Prostate gland (tissue), 2 donors: ENCODE measurements around the gene RHBDD3. TPM values are rescaled to one million over a fixed set of nuclear protein-coding genes. Genes with fewer than 3 reads are reported as not detected.

Source experiments
- DNase-seq: peaks from one replicate; pipeline ENCODE4 v3.0.0-alpha.2; 2019; ENCODE audit warnings: low spot score
- H3K27ac ChIP-seq, 2 donors: fragments of 200-600 bp; sonication (generic); 2 replicates each; pipeline ENCODE4 v1.5.1; 2017 to 2019
- H3K27me3 ChIP-seq: fragments of 200-600 bp; sonication (generic); replicated peaks from 2 replicates; pipeline ENCODE4 v1.5.1; 2019; ENCODE audit not compliant: insufficient read depth
- H3K36me3 ChIP-seq, 2 donors: fragments of 200-600 bp; sonication (generic); 1 replicate in 1 of 2; 2 replicates in 1 of 2; pipeline versions ENCODE4 v1.5.1 to v1.8.1; 2017 to 2019
- H3K4me1 ChIP-seq: fragments of 200-600 bp; sonication (generic); replicated peaks from 2 replicates; pipeline ENCODE4 v1.5.1; 2019
- H3K4me3 ChIP-seq, 2 donors: fragments of 200-600 bp; sonication (generic); 2 replicates each; pipeline ENCODE4 v1.5.1; 2017 to 2019
- H3K9me3 ChIP-seq: fragments of 200-600 bp; sonication (generic); 2 replicates; pipeline ENCODE4 v1.5.1; 2017
- CTCF ChIP-seq, 4 experiments: fragments of 200-600 bp in 2 of 4; fragments of 450-650 bp in 2 of 4; sonication (generic) in 2 of 4; IDR thresholded peaks; 1 replicate in 3 of 4; 2 replicates in 1 of 4; pipeline ENCODE4 v1.5.1; 2016 to 2019; ENCODE audit warnings: antibody characterized with exemption in 4 of 4, mild to moderate bottlenecking in 2 of 4, moderate library complexity in 2 of 4
- POLR2A ChIP-seq: fragments of 450-650 bp; IDR thresholded peaks from one replicate; pipeline ENCODE4 v1.6.1; 2016; ENCODE audit warnings: antibody characterized with exemption, mild to moderate bottlenecking
- POLR2AphosphoS5 ChIP-seq: sonication (generic); formaldehyde crosslinking; IDR thresholded peaks from one replicate; pipeline ENCODE4 v1.6.1; 2017; ENCODE audit warnings: antibody characterized with exemption
- WGBS: methylation state at CpG from one replicate; pipeline ENCODE4 v1.1.5; 2018; 5-methylcytosine and 5-hydroxymethylcytosine counted together
- intact Hi-C: fragments of 100-400 bp; cut with DNase I; formaldehyde crosslinking; loops from one replicate; pipeline ENCODE4 v1.14.2; 2022
- total RNA-seq, 2 donors: library from RNA; depleted of rRNA; stranded (reverse); fragments of >200 nt; gene quantifications; one replicate each; pipeline ENCODE4 v1.1.0, GENCODE V29; 2016

The RHBDD3 gene
- total RNA-seq, 2 donors from 2014 or later, result 66.9 to 74.6 TPM

- WGBS, result 18% methylated on average over 13 of the region's 13 CpGs
- TF ChIP-seq CTCF (IDR thresholded peaks at IDR 0.05) (no peak), POLR2AphosphoS5 (no peak), POLR2A (no peak)
- H3K36me3 ChIP-seq, result peaks cover 0 to 5% of the 10 kb centered on the region in 2 donors
- no peaks in the 10 kb centered on the region for H3K9me3 ChIP-seq
- H3K4me3 ChIP-seq, result peak overlapping the region; percentile 84 to 92
- no peaks in the 10 kb centered on the region for H3K27me3 ChIP-seq
- H3K27ac ChIP-seq, result peak overlapping the region; percentile 97 to 98
- intact Hi-C loops, result no loop called here
- peaks cover 6% of the 10 kb centered on the region for H3K4me1 ChIP-seq
- DNase-seq, result no peak
Observed at GRCh38 chr22:29266564-29267461, 968 bp downstream of the RHBDD3 start.

GRCh38 chr22:29265929-29266328 lies 1.9 kb downstream of the RHBDD3 start:
- no peak overlapping the region for H3K27ac ChIP-seq
- no peak overlapping the region for H3K4me3 ChIP-seq
- TF ChIP-seq POLR2A (no peak), POLR2AphosphoS5 (no peak), CTCF (IDR thresholded peaks at IDR 0.05) (no peak)
- WGBS, result 65% methylated on average over 4 of the region's 4 CpGs
- H3K9me3 ChIP-seq, result no peaks in the 10 kb centered on the region
- no peaks in the 10 kb centered on the region for H3K27me3 ChIP-seq
- intact Hi-C loops, result no loop called here
- no peak for DNase-seq
- peaks cover 6% of the 10 kb centered on the region for H3K4me1 ChIP-seq
- H3K36me3 ChIP-seq, result peaks cover 0 to 5% of the 10 kb centered on the region in 2 donors

GRCh38 chr22:29265305-29265704 lies 2.5 kb downstream of the RHBDD3 start:
- Histone ChIP-seq H3K9me3 (no peaks in the 10 kb centered on the region), H3K4me1 (peaks cover 4% of the 10 kb centered on the region), H3K4me3 (no peak overlapping the region), H3K36me3 (peaks cover 0 to 5% of the 10 kb centered on the region in 2 donors), H3K27ac (no peak overlapping the region), H3K27me3 (no peaks in the 10 kb centered on the region)
- WGBS, result 90% methylated on average over 7 of the region's 7 CpGs
- DNase-seq, result no peak
- intact Hi-C loops, result no loop called here
- TF ChIP-seq POLR2AphosphoS5, result no peak
- TF ChIP-seq CTCF (IDR thresholded peaks at IDR 0.05), result no peak
- no peak for TF ChIP-seq POLR2A

- intact Hi-C loops, result no loop called here
- no peaks in the 10 kb centered on the region for H3K9me3 ChIP-seq
- DNase-seq, result no peak
- H3K27me3 ChIP-seq, result no peaks in the 10 kb centered on the region
- TF ChIP-seq POLR2AphosphoS5 (no peak), POLR2A (no peak), CTCF (IDR thresholded peaks at IDR 0.05) (no peak)
- no peaks in the 10 kb centered on the region for H3K4me1 ChIP-seq
- 80% methylated on average over 12 of the region's 14 CpGs for WGBS
- H3K27ac ChIP-seq, result no peak overlapping the region
- H3K36me3 ChIP-seq, result peaks cover 0 to 5% of the 10 kb centered on the region in 2 donors
- H3K4me3 ChIP-seq, result no peak overlapping the region
Observed at GRCh38 chr22:29263791-29264276, 3.9 kb downstream of the RHBDD3 start.
